ENCODE data around the gene ALG14.
"Not testable (repeated sequence)": the region's sequence is repeated elsewhere in the genome, so short reads cannot be mapped to it uniquely, and the experiment has no call there.

Gene ALG14

GRCh38 chr1:94951509-94952208 lies 121.1 kb downstream of the ALG14 start:
- no peak for DNase-seq

GRCh38 chr1:94951046-94951445 lies 121.7 kb downstream of the ALG14 start:
- no peak for DNase-seq

GRCh38 chr1:94949681-94950661 lies 122.8 kb downstream of the ALG14 start:
- DNase-seq, result no peak

- DNase-seq, result no peak
These were observed 125.3 kb downstream of the ALG14 start for GRCh38 chr1:94947437-94947836.

- DNase-seq, result no peak
These were observed 125.9 kb downstream of the ALG14 start for GRCh38 chr1:94946886-94947285.

- no peak for DNase-seq
These were observed 130.3 kb downstream of the ALG14 start for GRCh38 chr1:94942171-94943128.

- DNase-seq, result not testable (repeated sequence)
These were observed 131.3 kb downstream of the ALG14 start for GRCh38 chr1:94941480-94941879.

GRCh38 chr1:94940738-94941137 lies 132.0 kb downstream of the ALG14 start:
- no peak for DNase-seq

GRCh38 chr1:94937820-94938219 lies 134.9 kb downstream of the ALG14 start:
- DNase-seq, result no peak

GRCh38 chr1:94936861-94937620 lies 135.7 kb downstream of the ALG14 start:
- DNase-seq, result no peak

GRCh38 chr1:94935476-94935875 lies 137.3 kb downstream of the ALG14 start:
- DNase-seq, result no peak

GRCh38 chr1:94935034-94935433 lies 137.7 kb downstream of the ALG14 start:
- DNase-seq, result no peak

GRCh38 chr1:94934551-94934950 lies 138.2 kb downstream of the ALG14 start:
- DNase-seq, result no peak

GRCh38 chr1:94931254-94931841 lies 141.4 kb downstream of the ALG14 start:
- no peak for DNase-seq

- DNase-seq, result no peak
These were observed 143.2 kb downstream of the ALG14 start for GRCh38 chr1:94929351-94930217.

- DNase-seq, result no peak
These were observed 144.3 kb downstream of the ALG14 start for GRCh38 chr1:94928293-94928939.

GRCh38 chr1:94927405-94928175 lies 145.2 kb downstream of the ALG14 start:
- DNase-seq, result no peak

GRCh38 chr1:94926915-94927404 lies 145.8 kb downstream of the ALG14 start, which contains the start of gene CNN3:
Gene CNN3 (minus strand): TSS chr1:94927110. CDS start chr1:94926894, 216 bp downstream.
- peak; percentile 67 for DNase-seq
